Amygdala (tissue), 56 donors: ENCODE measurements around the gene CASP5.
"Not testable (repeated sequence)": the region's sequence is repeated elsewhere in the genome, so short reads cannot be mapped to it uniquely, and the experiment has no call there.

Experiments used
- DNase-seq, 56 donors: peaks; one replicate each; lab custom pipeline; 2025; lab: John Stamatoyannopoulos, UW

The CASP5 gene

DNA sequence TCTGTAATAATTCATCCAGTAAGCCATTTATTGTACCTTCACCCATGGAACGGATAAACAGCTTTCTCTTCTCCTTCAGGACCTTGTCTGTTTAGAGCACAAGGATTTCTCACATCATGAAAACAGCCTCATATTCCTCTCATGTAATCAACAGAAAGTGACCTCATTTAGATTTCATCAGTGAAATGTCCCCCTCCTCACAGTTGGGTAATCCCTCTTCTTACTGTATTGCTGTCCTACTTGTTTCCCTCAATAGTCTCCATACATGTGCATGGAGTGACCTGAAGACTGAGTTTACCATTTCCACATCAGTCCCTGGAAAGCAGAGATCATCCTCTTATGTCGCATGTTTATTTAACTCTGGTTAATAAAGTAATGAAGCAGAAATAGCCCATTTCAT, 11.4 kb upstream of the CASP5 start:
- not testable (repeated sequence) for DNase-seq

DNA sequence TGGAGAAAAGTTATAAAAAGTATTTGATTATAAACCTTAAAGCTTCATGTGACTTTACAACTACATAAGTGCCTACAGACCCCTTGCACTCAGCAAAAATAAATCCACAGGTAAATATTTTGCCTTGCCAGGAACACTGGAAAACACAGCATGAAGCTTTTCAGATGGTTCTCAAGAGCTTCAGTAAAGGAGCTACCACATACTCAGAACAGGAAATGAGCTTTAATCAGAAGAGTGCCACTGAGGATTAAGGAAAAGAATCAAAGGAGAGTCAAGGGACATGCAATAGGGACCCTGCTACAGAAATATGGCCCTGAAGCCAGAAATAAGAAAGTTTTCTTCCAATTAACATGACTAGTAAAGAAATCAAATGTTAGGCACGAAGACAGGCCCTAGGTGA, 10.8 kb upstream of the CASP5 start:
- no peak for DNase-seq

GRCh38 chr11:105033343-105033742, 10.4 kb upstream of the CASP5 start:
- DNase-seq = no peak

GRCh38 chr11:105032495-105032894, 9.5 kb upstream of the CASP5 start:
- DNase-seq = no peak

DNA sequence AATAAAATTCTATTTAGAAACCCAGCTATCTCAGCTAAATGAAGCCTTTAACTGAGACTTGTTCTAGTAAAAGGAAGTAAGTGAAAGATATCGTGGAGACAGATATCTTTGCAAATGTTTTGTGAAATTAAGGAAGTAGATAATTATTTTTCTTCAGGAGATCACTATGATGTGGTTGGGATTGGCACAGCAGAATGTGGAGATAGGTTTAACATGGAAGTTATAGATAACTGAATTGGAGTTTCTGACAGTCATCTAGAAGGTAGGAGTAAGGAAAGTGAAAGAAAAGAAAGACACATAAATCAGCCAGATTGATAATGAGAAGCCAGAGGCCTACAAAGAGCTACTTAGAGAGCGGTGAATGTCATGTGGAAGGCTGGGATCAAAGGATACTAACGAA, 4.7 kb upstream of the CASP5 start:
- no peak for DNase-seq

GRCh38 chr11:105024394-105024793, 1.4 kb upstream of the CASP5 start:
- DNase-seq = no peak

DNA sequence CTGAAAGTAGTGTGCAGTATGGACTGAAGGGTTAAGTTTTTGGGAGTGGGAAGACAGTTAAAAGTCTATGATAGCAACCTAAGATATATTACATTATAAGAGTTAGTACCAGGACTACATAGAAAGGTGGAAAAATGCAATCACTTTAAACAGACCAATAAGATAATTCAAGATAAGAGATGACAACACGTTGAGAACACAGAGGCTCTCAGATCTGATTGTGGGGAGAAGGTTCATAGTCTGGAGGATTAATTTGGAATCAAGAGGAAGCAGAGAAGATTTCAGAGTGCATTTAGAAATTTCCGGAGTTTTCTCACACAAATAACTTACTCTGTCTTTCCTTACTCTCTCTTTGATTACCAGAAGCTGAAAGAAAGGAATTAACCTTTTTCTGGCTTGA, 441 bp downstream of the CASP5 start:
- no peak for DNase-seq

DNA sequence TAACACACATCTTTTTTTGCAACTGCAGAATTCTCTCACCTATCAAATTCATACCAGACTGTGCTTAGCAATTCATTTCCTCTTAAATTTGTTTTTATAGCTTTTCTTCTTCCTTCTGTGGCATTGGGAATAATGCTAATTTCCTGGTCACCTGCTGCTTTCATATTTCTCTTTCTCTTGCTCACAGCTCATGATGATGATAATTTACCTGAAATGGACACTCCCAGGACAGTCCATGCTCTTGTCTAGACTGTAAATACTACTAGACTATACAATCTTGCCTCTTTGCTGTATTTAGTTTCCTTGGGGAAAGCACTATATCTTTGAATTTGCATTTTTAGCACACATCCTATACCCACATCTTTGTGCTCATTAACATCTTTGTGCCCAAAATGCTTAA, 15.5 kb downstream of the CASP5 start:
- DNase-seq = no peak

GRCh38 chr11:105005451-105005845, 17.5 kb downstream of the CASP5 start:
- DNase-seq = no peak

- no peak for DNase-seq
Observed at GRCh38 chr11:105004021-105004420, 18.9 kb downstream of the CASP5 start.

DNA sequence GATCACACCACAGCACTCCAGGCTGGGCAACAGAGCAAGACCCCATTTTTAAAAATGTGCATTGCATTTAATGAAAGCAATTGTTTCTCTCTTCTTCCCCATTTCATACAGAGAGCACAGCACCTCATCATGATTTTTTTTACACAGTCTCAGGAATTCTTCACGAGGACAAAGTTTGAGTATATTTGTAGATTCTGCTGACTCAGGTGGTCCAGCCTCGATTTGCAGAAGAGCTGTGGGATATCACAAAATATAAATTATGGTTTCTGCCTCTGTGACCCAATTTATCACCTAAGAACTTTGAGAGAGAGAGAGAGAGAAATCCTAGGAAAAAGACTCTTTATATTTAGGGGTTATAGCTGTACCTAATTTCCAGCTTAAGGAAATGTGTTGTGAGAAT, 19.8 kb downstream of the CASP5 start:
- DNase-seq = no peak

DNA sequence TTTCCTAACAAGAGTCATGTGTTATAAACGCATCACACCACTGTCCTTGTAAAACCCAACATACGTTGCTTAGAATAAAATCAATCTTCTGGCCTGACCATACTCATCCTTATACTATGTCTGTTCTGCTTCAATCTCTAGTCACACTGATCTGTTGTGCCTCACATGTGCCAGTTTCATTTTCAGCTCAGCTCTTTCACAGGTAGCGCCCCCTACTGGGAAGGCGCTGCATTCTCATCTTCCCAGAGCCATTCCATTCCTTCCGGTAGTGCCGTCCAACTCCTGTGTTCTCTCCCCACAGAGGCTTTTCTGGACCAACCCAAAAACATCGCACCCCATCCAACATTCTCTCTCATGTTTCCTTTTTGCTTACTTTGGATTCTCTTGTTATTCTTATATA, 22.2 kb downstream of the CASP5 start:
- DNase-seq = peak in 5 of 56 donors; percentile 0 to 18 (median 2)

DNA sequence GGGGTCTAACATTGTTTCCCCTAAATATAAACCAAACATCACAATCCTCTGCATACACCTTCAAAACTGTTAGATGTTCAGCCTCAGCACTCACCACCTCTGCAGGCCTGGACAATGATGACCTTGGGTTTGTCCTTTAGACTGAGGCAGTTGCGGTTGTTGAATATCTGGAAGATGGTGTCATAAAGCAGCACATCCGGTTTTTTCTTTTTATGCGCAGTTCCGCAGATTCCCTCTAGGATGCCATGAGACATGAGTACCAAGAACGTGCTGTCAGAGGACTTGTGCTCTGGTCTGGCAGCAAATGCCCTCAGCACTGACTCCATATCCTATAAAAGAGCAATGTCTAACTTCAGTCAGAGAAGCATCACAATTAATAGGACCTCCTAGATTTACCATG, 22.8 kb downstream of the CASP5 start:
- no peak for DNase-seq

GRCh38 chr11:104999721-105000120, 23.2 kb downstream of the CASP5 start:
- DNase-seq = no peak

DNA sequence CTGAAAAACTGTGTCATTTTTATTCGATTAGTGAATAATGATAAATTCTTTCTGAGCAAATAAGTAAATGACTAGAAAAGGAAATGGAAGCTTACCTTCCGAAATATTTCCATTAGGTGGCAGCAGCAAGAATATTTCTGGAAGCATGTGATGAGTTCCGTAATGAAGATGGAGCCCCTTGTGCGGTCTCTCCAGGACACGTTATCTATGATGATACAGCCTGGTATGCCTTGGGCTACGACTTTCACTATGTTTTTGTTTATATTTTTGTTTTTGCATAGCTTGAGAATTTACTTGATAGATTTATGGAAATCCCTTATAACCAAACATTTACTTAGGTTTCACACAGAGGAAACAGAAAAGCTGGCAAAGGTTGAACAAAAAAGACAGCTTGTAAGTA, 25.7 kb downstream of the CASP5 start:
- no peak for DNase-seq

DNA sequence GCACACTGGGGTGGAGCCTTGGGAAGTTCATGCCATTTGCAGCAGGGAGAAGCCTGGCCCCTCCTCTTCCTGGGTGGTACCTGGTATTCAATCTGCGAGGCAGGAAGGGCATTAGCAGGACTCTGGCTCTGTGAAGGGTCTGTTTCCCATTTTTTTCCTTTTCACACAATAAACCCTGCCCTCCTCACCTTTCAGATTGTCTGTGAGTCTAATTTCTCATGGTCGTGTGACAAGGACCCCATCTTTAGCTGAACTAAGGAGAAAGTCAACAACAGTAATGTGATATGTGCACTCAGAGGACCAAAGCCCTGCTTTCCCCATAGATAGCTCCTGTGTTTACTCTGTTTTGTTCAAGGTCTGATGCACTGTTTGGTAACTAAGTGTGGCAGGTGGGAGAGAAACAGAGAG, 28.0 kb downstream of the CASP5 start:
- no peak for DNase-seq

DNA sequence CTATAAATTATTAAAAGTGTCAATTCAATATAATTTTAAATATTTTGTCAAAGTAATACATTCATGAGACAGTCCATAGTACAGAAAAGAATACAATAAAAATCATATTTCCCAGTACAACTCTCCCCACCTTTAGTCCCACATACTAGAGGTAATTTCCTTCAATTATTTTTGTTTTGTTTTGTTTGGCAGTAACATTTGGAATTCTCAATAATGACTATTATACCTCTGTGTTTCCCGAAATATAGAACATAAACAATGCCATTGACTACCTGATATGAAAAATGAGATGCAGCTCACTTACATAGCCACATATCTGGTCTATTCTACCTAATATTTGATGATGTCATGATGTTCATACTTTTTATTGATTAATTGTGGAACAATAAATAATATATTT, 30.2 kb downstream of the CASP5 start:
- DNase-seq = no peak

DNA sequence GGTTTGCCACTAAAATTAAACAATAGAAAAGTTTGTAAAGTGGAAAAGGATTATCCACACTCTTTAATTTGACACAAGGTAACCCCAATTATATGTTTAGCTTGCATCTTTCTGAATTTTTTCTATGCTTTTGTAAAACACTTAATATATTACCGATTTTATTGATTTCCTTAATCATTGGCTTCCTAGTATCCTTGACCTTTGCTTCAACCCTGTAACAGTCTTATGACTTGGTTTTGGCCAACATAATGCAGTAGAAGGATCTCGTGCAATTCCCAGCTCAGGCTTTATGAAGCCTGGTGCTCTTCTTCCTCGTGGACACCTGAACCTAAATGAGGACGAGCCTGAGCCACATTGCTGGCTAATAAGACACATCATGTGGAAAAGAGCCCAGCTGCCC, 31.0 kb downstream of the CASP5 start:
- no peak for DNase-seq

GRCh38 chr11:104984808-104985207, 38.2 kb downstream of the CASP5 start:
- DNase-seq = no peak

GRCh38 chr11:104979839-104980238, 43.1 kb downstream of the CASP5 start:
- no peak for DNase-seq

DNA sequence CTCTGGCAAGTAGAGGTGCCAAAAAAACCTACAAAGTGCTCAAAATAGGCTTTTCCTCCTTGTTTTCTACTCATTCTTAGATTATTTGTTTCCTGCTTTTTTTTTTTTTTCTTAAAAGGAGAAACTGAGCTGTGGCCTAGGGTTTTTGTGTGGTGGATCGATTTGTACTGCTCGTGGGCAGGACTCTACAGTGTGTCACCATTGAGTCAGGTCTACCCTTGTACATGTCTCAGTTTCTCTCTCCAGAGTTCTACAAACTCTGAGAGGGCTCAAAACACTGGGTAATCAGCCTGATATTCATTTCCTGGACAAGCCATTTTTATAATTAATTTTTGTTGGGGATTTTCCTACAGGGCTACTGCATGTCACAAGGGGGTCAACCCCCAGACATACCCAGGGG, 49.4 kb downstream of the CASP5 start:
- no peak for DNase-seq

GRCh38 chr11:104972924-104973323, 50.0 kb downstream of the CASP5 start:
- DNase-seq = not testable (repeated sequence)

DNA sequence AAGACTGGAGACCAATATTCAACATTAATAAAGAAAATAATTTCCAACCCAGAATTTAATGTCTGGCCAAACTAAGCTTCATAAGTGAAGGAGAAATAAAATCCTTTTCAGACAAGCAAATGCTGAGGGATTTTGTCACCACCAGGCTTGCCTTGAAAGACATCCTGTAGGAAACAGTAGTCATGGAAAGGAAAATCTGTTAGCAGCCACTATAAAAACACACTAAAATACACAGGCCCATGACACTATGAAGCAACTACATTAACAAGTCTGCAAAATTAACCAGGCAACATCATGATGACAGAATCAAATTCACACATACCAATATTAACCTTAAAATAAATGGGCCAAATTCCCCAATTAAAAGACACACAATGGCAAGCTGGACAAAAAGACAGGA, 52.2 kb downstream of the CASP5 start:
- no peak for DNase-seq
